Peyer's patch (tissue), 4 donors: Measurements from ENCODE around the gene B3GNT4.

ENCODE experiments used
- POLR2A ChIP-seq, 2 donors: fragments of 450-650 bp; IDR thresholded peaks; one replicate each; pipeline ENCODE4 v1.5.1; 2017; ENCODE audit warnings: antibody characterized with exemption in 2 of 2, mild to moderate bottlenecking in 2 of 2, moderate library complexity in 2 of 2
- TF ChIP-seq, protein P1 (sequence below), 6 experiments: fragments of 450-650 bp in 4 of 6; fragments of 200-600 bp in 2 of 6; sonication (generic) in 1 of 6; IDR thresholded peaks; one replicate each; pipeline ENCODE4 v1.5.1; 2017 to 2019; ENCODE audit warnings: antibody characterized with exemption in 6 of 6, mild to moderate bottlenecking in 3 of 6, moderate library complexity in 1 of 6

DNA sequence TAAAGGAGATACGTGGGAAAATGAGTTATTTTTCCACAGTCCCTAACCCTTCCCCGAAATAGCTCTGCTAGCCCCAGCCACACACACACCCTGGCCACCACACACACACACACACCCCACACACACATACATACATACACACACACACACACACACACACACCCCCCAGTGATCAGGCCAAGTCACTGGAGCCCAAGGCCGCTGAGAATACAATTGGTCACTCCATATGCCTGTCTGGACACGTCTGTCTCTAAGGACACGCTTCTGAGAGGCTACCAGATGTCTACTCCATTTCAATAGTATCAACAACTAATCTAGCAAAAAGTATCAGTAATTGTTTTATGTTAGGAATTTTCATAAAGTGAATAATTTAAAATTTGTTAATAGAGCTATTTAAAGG, 35.4 kb downstream of the B3GNT4 start:
- TF ChIP-seq, protein P1, sequence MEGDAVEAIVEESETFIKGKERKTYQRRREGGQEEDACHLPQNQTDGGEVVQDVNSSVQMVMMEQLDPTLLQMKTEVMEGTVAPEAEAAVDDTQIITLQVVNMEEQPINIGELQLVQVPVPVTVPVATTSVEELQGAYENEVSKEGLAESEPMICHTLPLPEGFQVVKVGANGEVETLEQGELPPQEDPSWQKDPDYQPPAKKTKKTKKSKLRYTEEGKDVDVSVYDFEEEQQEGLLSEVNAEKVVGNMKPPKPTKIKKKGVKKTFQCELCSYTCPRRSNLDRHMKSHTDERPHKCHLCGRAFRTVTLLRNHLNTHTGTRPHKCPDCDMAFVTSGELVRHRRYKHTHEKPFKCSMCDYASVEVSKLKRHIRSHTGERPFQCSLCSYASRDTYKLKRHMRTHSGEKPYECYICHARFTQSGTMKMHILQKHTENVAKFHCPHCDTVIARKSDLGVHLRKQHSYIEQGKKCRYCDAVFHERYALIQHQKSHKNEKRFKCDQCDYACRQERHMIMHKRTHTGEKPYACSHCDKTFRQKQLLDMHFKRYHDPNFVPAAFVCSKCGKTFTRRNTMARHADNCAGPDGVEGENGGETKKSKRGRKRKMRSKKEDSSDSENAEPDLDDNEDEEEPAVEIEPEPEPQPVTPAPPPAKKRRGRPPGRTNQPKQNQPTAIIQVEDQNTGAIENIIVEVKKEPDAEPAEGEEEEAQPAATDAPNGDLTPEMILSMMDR (IDR thresholded peaks at IDR 0.05): no peak
- no peak for TF ChIP-seq POLR2A (IDR thresholded peaks at IDR 0.05)
